Stimulated activated CD8-positive, alpha-beta memory T cell treated with anti-CD3 and anti-CD28 coated beads, Interleukin-15, amount 100 ng/mL, for 4 hours (primary cell): ENCODE data around the gene RBM22.

Source experiments
- DNase-seq, 2 donors: peaks; one replicate each; pipeline ENCODE4 v3.0.0-alpha.2; 2020; ENCODE audit warnings: low read depth in 2 of 2

RBM22 gene

DNA sequence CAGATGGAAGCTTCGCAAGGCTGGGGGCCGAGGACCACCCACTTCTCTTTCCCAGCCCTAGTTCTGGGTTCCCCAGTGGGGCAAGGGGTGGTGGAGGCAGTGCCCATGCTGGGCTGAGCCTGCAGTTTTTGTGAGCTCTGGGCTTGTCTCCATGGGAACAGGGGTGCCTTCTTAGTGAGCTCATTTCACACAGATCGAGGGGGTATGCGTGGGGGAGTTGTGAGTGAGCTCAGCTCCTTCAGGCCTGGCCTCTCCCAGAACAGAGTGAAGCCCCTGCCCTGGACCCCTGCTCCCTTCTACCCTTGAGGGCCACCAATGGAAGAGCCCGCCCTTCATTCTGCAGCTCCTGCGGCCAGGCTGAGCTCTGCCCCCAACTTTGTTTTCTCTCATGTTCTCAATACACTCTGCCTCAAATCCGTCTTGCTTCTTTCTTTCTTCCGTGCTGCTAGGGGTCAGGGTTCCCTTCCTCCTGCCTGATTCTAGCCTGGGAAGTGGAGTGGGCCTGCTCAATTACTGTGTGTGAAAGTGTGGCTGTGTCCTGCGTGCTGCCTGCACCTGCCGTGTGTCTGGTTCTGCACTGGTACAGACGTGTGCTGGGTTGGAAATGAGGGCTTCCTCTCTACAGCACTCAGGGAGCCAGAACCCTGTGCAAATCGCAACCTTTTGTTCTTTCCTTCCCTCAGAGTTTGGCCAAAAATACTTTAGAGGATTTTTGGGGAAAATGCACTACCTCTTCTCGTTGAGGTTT is 48.8 kb downstream of the RBM22 start:
- DNase-seq, result no peak

DNA sequence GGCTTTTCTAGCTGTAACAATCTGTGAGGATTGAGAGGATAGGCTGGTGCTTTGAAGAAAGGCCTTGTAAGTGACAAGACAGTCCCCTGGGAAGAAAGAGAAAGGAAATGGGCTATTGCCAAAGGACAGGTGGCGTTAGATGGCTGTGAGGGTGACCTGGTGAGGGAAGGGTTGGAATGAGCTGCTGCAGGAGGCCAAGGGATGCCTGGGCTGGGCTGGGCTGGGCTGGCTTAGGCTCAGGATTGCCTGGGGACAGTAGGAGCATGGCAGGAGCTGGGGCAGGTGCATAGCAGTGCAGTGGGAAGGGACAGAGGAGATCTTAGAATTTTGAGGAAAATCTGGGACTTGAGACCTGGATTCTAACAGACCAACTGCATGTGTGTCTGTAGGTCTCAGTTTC is 49.5 kb downstream of the RBM22 start:
- DNase-seq, result no peak

DNA sequence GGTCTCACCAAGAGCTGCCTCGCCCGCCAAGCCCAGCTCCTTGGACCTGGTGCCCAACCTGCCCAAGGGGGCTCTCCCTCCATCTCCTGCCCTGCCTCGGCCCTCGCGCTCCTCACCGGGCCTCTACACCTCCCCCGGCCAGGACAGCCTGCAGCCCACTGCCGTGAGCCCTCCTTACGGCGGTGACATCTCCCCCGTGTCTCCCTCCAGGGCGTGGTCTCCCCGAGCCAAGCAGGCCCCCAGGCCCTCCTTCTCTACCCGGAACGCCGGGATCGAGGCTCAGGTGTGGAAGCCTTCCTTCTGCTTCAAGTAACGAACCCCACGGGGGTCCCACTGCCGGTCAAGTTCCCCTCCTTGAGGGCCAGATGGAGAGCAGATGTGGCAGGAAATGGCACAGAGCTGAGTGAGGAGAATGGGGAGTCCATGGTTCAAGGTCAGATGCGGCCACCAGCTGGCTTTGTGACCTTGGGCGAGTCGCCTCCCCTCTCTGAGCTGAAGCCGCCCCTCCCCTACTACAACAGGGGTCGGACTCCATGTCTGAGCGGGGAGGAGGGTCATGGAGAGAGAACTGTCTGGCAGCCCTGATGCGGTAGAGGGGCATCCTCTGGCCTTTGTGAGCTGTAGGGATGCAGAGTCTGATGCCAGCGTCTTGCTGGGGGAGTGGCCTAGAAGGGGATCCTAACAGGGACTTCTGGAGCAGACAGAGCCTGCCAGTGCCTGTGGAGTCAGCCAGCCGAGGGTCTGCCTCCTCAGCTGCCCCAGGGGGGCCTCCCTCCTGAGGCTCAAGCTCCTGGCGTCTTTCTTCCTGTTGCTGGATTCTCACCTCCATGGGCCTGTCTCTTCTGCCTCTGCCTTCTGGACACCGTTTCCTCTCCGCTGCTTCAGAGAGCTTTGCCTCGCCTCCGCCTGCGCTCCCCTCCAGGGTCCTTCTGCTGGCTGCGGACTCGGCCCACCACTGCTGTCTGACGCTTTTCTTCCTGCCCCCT is 50.5 kb downstream of the RBM22 start:
- no peak for DNase-seq

DNA sequence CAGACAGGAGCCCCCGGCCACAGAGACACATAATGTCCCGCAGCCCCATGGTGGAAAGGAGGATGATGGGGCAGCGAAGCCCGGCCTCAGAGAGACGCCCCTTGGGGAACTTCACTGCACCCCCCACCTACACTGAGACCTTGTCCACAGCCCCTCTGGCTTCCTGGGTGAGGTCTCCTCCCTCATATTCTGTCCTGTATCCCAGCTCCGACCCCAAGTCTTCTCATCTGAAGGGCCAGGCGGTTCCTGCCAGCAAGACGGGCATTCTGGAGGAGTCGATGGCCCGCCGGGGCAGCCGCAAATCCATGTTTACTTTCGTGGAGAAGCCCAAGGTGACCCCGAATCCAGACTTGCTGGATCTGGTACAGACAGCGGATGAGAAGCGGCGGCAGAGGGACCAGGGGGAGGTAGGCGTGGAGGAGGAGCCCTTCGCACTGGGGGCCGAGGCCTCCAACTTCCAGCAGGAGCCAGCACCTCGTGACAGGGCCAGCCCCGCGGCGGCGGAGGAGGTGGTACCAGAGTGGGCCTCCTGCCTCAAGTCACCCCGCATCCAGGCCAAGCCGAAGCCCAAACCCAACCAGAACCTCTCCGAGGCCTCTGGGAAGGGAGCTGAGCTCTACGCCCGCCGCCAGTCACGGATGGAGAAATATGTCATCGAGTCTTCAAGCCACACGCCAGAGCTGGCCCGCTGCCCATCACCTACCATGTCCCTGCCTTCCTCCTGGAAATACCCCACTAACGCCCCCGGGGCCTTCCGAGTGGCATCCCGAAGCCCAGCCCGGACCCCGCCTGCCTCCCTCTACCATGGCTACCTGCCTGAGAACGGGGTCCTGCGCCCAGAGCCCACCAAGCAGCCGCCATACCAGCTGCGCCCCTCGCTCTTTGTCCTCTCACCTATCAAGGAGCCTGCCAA is 51.5 kb downstream of the RBM22 start:
- DNase-seq, result no peak

DNA sequence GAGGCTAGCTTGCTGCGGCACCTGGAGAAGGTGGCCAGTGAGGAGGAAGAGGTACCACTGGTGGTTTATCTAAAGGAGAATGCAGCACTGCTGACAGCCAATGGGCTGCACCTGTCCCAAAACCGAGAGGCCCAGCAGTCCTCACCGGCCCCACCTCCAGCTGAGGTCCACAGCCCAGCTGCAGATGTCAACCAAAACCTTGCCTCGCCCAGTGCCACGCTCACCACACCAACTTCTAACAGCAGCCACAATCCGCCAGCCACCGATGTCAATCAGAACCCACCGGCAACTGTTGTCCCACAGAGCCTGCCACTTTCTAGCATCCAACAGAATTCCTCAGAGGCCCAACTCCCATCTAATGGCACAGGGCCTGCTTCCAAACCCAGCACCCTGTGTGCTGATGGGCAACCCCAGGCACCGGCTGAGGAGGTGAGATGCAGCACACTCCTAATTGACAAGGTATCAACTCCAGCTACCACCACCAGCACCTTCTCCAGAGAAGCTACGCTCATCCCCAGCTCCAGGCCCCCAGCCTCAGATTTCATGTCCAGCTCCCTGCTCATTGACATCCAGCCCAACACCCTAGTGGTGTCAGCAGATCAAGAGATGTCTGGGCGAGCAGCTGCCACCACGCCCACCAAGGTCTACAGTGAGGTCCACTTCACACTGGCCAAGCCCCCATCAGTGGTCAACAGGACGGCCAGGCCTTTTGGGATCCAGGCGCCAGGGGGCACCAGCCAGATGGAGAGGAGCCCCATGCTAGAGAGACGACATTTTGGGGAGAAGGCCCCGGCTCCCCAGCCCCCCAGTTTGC is 52.4 kb downstream of the RBM22 start:
- no peak for DNase-seq

DNA sequence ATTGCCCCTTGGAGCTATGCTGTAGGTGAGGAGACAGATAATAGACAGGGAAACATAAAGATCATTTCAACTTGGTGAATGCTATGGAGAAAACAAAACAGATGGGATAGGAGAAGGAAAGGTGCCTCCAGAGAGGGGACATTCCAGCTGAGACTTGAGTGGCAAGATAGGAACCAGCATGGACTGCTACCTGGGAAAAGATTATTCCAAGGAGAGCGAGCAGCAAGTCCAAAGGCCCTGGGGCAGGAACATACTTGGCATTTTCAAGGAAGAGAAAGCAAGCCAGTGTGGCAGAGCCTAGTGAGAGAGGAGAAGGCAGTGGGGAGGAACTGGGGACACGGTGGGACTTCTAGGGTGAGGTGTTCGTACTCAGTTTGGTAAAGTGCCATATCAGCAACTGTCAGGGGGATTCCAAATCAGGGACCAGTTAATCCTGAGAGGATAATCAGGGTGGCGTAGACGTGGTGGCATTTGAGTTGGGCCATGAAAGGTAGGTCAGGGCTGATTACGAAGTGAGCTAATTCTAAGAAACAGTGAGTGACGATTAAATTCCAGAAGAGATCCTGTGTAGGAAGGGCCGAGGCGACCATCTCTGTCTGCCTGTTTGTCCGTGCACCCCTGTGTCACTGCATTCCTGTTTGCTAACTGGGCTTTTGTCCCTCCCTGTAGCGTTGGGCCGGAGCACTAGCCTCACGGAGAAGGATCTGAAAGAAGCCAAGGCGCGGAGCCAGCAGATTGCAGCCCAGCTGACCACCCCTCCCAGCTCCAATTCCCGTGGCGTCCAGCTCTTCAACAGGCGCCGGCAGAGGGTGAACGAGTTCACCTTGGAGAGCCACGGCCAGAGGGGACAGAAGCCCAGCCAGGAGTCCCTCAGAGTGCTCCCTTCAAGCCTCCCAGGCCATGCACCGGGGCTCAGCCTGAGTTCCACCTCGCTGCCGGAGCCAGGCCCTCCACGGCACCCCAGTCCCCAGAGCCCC is 53.3 kb downstream of the RBM22 start:
- DNase-seq, result no peak

DNA sequence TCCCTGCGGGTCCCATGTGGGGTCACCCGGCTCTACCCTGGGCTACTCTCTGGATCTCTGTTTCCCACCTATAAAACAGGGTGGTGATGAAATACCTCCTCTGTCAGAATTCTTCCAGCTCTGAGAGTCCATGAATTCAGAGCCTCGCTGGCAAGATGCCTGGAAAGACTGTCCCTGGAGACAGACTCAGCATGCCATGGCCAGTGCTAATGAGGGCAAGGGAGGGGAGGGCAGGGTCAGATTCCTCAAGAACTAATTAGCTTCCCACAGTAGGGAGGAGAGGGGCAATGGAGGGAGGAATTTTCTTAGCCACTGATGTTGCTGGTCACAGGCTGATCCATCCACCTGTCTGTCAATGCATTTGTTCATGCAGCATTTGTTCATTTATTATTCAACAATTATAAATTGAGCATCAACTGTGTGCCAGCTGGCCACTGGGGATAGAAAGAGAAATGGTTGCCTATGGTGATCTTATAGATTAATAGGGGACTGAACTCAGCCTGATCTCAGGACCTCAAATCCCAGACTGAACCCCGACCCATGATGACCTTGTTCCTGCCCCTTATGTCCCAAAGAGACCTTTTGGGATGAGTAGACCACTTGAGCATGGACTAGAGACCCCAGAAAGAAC is 55.7 kb downstream of the RBM22 start:
- no peak for DNase-seq

DNA sequence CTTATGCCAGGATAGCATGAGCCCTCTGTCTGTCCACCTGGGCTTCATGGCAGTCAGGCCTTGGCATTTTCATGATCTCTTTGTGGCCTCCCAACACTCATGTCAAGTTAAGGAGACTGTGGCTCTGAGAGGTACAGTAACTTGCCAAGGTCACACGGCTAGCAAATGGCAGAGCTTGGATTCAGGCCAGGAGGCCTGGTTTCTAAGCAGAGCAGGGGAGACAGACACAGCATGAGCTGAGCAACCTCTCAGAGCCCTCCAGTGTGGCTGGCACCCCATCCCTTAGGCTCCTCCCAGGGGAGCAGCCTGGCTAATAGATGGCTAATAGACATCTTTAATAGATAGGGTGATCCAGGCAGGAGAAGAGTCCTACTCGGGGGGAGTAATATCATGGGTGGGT is 56.3 kb downstream of the RBM22 start:
- no peak for DNase-seq

DNA sequence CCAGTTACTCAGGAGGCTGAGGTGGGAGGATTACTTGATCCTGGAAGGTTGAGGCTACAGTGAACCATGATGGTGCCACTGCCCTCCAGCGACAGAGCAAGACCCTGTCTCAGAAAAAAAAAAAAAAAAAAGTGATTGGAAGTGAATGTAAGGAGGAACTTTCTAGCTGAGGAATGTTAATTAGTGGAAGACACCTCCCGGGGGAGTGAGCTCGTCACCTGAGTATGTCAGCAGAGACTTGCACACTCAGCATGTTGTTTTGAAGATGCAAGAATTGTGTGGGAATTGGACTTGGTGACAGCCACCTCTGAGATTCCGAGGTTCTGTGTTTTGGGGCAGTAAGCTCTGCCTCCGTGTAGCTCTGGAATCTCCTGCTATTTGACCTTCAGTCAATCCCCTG is 56.8 kb downstream of the RBM22 start:
- no peak for DNase-seq

DNA sequence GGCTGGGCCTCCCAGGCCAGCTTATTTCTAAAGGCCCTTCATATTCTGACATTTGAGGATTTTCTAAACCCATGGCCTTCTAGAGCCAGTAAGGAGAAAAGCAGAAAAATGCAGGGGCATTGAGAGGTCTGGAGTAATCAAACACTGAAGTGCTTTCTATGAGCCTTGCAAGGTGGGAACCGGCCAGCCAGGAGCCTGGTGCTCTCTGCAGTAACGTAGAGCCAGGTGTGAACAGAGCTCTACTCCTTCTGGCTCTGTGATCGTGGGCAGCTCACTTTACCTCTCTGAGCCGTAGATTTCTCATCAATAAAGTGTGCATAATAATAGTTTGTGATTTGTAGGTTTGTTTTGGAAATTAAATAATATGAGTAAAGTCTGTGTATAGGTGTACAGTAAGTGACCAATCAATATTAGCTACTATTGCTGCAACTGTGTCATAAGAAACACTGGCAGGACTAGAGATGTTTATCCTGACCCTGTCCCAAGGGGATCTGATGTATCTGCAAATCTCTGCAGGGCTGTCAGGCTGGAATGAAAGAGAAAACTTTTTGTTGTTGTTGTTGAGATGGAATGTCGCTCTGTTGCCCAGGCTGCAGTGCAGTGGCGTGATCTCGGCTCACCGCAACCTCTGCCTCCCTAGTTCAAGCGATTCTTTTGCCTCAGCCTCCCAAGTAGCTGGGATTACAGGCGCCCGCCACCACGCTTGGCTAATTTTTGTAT is 57.7 kb downstream of the RBM22 start:
- no peak for DNase-seq

DNA sequence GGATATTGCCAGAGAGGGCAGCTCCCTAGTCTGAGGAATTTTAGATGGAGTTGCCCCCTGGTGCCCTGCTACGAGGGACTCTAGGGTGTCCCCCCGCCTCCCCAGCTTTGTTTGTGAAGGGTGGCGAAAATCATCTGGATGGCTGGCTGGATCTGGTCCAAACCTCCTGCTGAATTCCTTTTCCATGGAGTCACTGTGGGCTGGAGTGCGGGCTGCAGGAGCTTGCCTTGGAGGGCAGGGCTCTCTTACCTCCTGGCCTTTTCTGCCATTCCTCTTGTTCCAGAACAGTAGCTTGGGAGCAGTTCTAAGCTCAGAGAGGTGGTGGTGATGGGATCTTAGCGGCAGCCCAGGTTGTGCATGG is 58.3 kb downstream of the RBM22 start:
- DNase-seq, result no peak

DNA sequence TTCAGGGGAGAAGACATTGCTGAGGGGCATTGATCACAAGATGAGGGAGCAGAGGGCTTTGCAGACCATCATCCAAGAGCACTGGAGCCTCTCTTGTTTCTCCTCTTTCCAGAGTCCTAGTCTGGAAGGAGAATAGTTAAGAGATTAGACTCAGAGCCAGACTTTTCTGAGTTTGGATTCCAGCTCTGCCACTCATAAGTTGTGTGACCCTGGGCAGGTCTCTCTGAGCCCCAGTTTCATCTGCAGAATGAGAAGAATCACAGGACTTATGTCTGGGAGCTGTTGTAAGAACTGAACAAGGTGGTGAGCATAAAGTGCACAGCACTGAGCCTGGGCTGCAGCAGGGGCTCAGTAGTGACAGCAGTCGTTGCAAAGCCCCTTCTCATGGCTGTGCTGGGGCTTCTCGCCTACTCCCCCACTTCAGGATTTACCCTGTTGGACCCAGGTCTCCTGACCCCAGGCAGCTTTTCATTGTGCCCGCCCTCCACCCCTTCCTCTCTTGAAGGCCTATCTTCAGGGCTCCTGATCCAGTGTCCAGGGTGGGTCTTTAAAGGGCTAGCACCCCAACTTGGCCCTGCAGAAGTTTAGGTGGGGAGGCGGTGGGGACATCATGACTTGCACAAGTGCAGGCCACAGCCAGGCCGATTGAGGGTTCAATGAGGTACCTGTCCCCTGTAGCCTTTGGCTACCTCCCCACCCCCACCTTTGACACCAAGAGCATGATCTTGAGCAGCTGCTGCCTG is 58.9 kb downstream of the RBM22 start:
- no peak for DNase-seq

DNA sequence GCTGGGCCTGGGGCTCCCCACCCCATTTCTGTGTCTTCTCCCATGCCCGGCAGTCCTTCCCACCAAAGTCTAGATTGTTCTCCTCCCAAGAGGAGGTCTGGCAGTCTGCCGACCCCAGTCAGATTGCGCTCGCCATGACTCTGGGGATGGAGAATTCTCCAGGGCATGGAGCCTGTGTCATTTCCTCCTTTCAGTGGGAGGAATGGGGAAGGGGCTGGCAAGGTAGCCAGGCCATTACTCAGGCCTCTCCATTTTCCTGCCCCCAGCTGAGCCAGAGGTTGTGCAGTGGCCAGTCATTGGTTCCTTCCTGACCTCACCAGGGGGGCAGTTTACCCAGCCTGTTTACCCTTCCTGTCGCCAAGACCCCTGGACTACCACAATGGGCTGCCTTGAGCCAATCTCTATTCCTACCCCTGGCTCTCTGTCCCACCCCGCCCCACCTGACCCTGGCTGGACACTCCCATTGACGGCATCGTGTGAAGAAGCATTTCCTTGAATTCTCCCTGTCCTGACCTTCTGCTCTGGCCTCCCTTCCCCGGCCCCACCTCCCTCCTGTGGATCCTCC is 59.8 kb downstream of the RBM22 start:
- no peak for DNase-seq
